Measurements from ENCODE around the gene SELENOI.
"Not testable (repeated sequence)": the region's sequence is repeated elsewhere in the genome, so short reads cannot be mapped to it uniquely, and the experiment has no call there.

The SELENOI gene

GRCh38 chr2:26327291-26328272, 18.4 kb upstream of the SELENOI start:
- no peak for FAIRE-seq

- FAIRE-seq, result not testable (repeated sequence)
Observed at GRCh38 chr2:26329083-26329482, 16.9 kb upstream of the SELENOI start.

GRCh38 chr2:26330114-26330549, 15.8 kb upstream of the SELENOI start:
- FAIRE-seq, result peak; percentile 90

- no peak for FAIRE-seq
Observed at GRCh38 chr2:26330604-26331003, 15.3 kb upstream of the SELENOI start.

GRCh38 chr2:26331321-26331720, 14.6 kb upstream of the SELENOI start:
- not testable (repeated sequence) for FAIRE-seq

- FAIRE-seq, result no peak
Observed at GRCh38 chr2:26333293-26333692, 12.7 kb upstream of the SELENOI start.

- FAIRE-seq, result no peak
Observed at GRCh38 chr2:26335231-26335630, 10.7 kb upstream of the SELENOI start.

GRCh38 chr2:26336719-26337118, 9.2 kb upstream of the SELENOI start:
- no peak for FAIRE-seq

GRCh38 chr2:26337298-26337697, 8.6 kb upstream of the SELENOI start:
- FAIRE-seq, result no peak

GRCh38 chr2:26340831-26341230, 5.1 kb upstream of the SELENOI start:
- no peak for FAIRE-seq

- FAIRE-seq, result no peak
Observed at GRCh38 chr2:26344581-26345282, 1.2 kb upstream of the SELENOI start.

GRCh38 chr2:26345283-26345544, 729 bp upstream of the SELENOI start:
- FAIRE-seq, result no peak

GRCh38 chr2:26346454-26347053, 611 bp downstream of the SELENOI start, which contains the start of gene ADGRF3:
Gene ADGRF3 (minus strand): TSS chr2:26346789. CDS start chr2:26346234, 555 bp downstream.
- FAIRE-seq, result no peak

GRCh38 chr2:26347286-26347865, 1.4 kb downstream of the SELENOI start:
- FAIRE-seq, result no peak

- FAIRE-seq, result no peak
Observed at GRCh38 chr2:26349690-26350089, 3.7 kb downstream of the SELENOI start.

- no peak for FAIRE-seq
Observed at GRCh38 chr2:26351375-26352090, 5.6 kb downstream of the SELENOI start.

- no peak for FAIRE-seq
Observed at GRCh38 chr2:26352892-26353291, 6.9 kb downstream of the SELENOI start.

GRCh38 chr2:26354469-26354868, 8.5 kb downstream of the SELENOI start:
- not testable (repeated sequence) for FAIRE-seq

GRCh38 chr2:26355038-26355995, 9.4 kb downstream of the SELENOI start:
- FAIRE-seq, result no peak

- no peak for FAIRE-seq
Observed at GRCh38 chr2:26356111-26356510, 10.2 kb downstream of the SELENOI start.

- no peak for FAIRE-seq
Observed at GRCh38 chr2:26356771-26357170, 10.8 kb downstream of the SELENOI start.
